OCI-LY7 (cell line): ENCODE measurements around the gene NCKAP5L. TPM values are rescaled to one million over a fixed set of nuclear protein-coding genes. Genes with fewer than 3 reads are reported as not detected.
"Not testable (repeated sequence)": the region's sequence is repeated elsewhere in the genome, so short reads cannot be mapped to it uniquely, and the experiment has no call there.

ENCODE experiments used
- BruUV-seq: library from RNA; stranded (reverse); fragments of 400-500 nt; replicated peaks from 2 replicates; lab custom pipeline; 2021; lab: Mats Ljungman, UMichigan
- CTCF ChIA-PET: fragments of 300-600 bp; sonication (Branson Sonifier 250); formaldehyde crosslinking; loops from one replicate; lab custom pipeline; 2022; ENCODE audit warnings: antibody characterized with exemption; ENCODE audit not compliant: unreplicated experiment; lab: Charles Lee
- POLR2A ChIA-PET: fragments of 300-600 bp; sonication (Branson Sonifier 250); formaldehyde crosslinking; loops from one replicate; lab custom pipeline; 2022; ENCODE audit warnings: antibody characterized with exemption; lab: Charles Lee
- DNase-seq: peaks from one replicate; pipeline ENCODE4 v3.0.0-alpha.2; 2015; ENCODE audit warnings: low spot score
- H2AFZ ChIP-seq: fragments of 200-600 bp; sonication (generic), shearing (Covaris generic); 2 replicates; pipeline ENCODE4 v1.6.1; 2014; ENCODE audit warnings: mild to moderate bottlenecking, antibody characterized with exemption, low read length, moderate library complexity
- H3K27ac ChIP-seq: fragments of 200-600 bp; sonication (generic); 2 replicates; pipeline ENCODE4 v1.5.1; 2014; ENCODE audit warnings: mixed run types, low read depth, mild to moderate bottlenecking, moderate library complexity, low read length, inconsistent platforms; ENCODE audit not compliant: poor library complexity, severe bottlenecking
- H3K36me3 ChIP-seq: fragments of 200-600 bp; sonication (generic); 2 replicates; pipeline ENCODE4 v1.6.1; 2014; ENCODE audit warnings: mild to moderate bottlenecking, antibody characterized with exemption, low read length, moderate library complexity, mixed read lengths; ENCODE audit not compliant: insufficient read depth
- H3K4me1 ChIP-seq: fragments of 200-600 bp; sonication (generic); 2 replicates; pipeline ENCODE4 v1.5.1; 2014; ENCODE audit warnings: mild to moderate bottlenecking, low read length; ENCODE audit not compliant: insufficient read depth, poor library complexity, severe bottlenecking
- H3K4me2 ChIP-seq: fragments of 200-600 bp; sonication (generic); 2 replicates; pipeline ENCODE4 v1.6.1; 2014; ENCODE audit warnings: mild to moderate bottlenecking, low read length
- H3K4me3 ChIP-seq: fragments of 200-600 bp; sonication (generic); 2 replicates; pipeline ENCODE4 v1.5.1; 2014; ENCODE audit warnings: mild to moderate bottlenecking, low read depth, low read length; ENCODE audit not compliant: poor library complexity, severe bottlenecking
- H3K79me2 ChIP-seq: fragments of 200-600 bp; sonication (generic); 2 replicates; pipeline ENCODE4 v1.6.1; 2016; ENCODE audit warnings: low read depth, mild to moderate bottlenecking, low read length, moderate library complexity, mixed read lengths; ENCODE audit not compliant: insufficient read depth
- H3K9me2 ChIP-seq: fragments of 200-600 bp; sonication (generic); 2 replicates; pipeline ENCODE4 v1.6.1; 2016; ENCODE audit warnings: mild to moderate bottlenecking, low read length, mixed read lengths; ENCODE audit not compliant: insufficient read depth
- H3K9me3 ChIP-seq: fragments of 200-600 bp; sonication (generic); 2 replicates; pipeline ENCODE4 v1.6.1; 2014; ENCODE audit warnings: mild to moderate bottlenecking, mixed run types, low read length, mixed read lengths
- H4K20me1 ChIP-seq: fragments of 200-600 bp; sonication (generic); 2 replicates; pipeline ENCODE4 v1.6.1; 2014; ENCODE audit warnings: mild to moderate bottlenecking, antibody characterized with exemption, low read length, moderate library complexity, mixed read lengths; ENCODE audit not compliant: insufficient read depth
- CTCF ChIP-seq: fragments of 200-600 bp; sonication (generic); conservative IDR thresholded peaks from 2 replicates; pipeline ENCODE4 v1.5.1; 2014; ENCODE audit warnings: mild to moderate bottlenecking, antibody characterized with exemption, low read length, moderate library complexity, mixed read lengths
- EZH2phosphoT487 ChIP-seq: fragments of 200-600 bp; sonication (generic); IDR thresholded peaks from 2 replicates; pipeline ENCODE4 v1.6.1; 2018; ENCODE audit warnings: low read depth, borderline replicate concordance, mild to moderate bottlenecking, mixed run types, antibody characterized with exemption, low read length, moderate library complexity, mixed read lengths
- intact Hi-C: fragments of 100-400 bp; cut with micrococcal nuclease; formaldehyde crosslinking; loops from one replicate; pipeline ENCODE4 v1.10.0; 2022; ENCODE audit not compliant: unreplicated experiment
- total RNA-seq, 2 experiments: library from RNA; depleted of rRNA in 1 of 2; stranded (reverse); fragments of >200 nt in 1 of 2; shearing (Covaris generic) in 1 of 2; gene quantifications; 2 replicates each; pipeline ENCODE4 v1.2.3, GENCODE V29; 2014 to 2022

The NCKAP5L gene
- total RNA-seq, 2 experiments from 2014 or later, result 4.6 to 12.2 TPM

GRCh38 chr12:49784756-49785409 is 43.3 kb downstream of the NCKAP5L start:
- POLR2A ChIA-PET, result no interaction called here
- no peak for TF ChIP-seq EZH2phosphoT487
- TF ChIP-seq CTCF, result no peak
- no peak overlapping the region for H3K4me2 ChIP-seq
- no peaks in the 10 kb centered on the region for H3K36me3 ChIP-seq
- DNase-seq, result no peak
- H3K27ac ChIP-seq, result no peak overlapping the region
- no peaks in the 10 kb centered on the region for H3K9me2 ChIP-seq
- H3K4me3 ChIP-seq, result no peak overlapping the region
- H2AFZ ChIP-seq, result no peak overlapping the region
- H3K4me1 ChIP-seq, result no peaks in the 10 kb centered on the region
- CTCF ChIA-PET, result no interaction called here
- intact Hi-C loops, result no loop called here
- BruUV-seq, result no TSS peak
- no peaks in the 10 kb centered on the region for H3K79me2 ChIP-seq
- H3K9me3 ChIP-seq, result peaks cover 5% of the 10 kb centered on the region; the same call in 1 of the 2 replicates
- no peaks in the 10 kb centered on the region for H4K20me1 ChIP-seq

GRCh38 chr12:49783917-49784676 is 44.1 kb downstream of the NCKAP5L start:
- H3K79me2 ChIP-seq, result no peaks in the 10 kb centered on the region
- H3K36me3 ChIP-seq, result no peaks in the 10 kb centered on the region
- peaks cover 5% of the 10 kb centered on the region; the same call in 1 of the 2 replicates for H3K9me3 ChIP-seq
- no peak overlapping the region for H2AFZ ChIP-seq
- BruUV-seq, result no TSS peak
- no peak overlapping the region for H3K4me3 ChIP-seq
- no peaks in the 10 kb centered on the region for H3K4me1 ChIP-seq
- no peak overlapping the region for H3K27ac ChIP-seq
- H3K4me2 ChIP-seq, result no peak overlapping the region
- H4K20me1 ChIP-seq, result no peaks in the 10 kb centered on the region
- no peak for TF ChIP-seq CTCF
- TF ChIP-seq EZH2phosphoT487, result no peak
- no peaks in the 10 kb centered on the region for H3K9me2 ChIP-seq
- ChIA-PET CTCF (no interaction called here), POLR2A (interaction anchor here (1.3 kb wide), 1 partner anchor 44 kb away, joined by 3 read pairs; the partner anchor contains the start of gene NCKAP5L)
- intact Hi-C loops, result no loop called here
- DNase-seq, result no peak

GRCh38 chr12:49780914-49781313 is 47.3 kb downstream of the NCKAP5L start:
- H3K4me2 ChIP-seq, H3K9me3 ChIP-seq, DNase-seq, H3K4me1 ChIP-seq, BruUV-seq, H3K4me3 ChIP-seq, H3K9me2 ChIP-seq, intact Hi-C loops, H2AFZ ChIP-seq, CTCF ChIA-PET, H4K20me1 ChIP-seq, H3K36me3 ChIP-seq, H3K79me2 ChIP-seq, H3K27ac ChIP-seq: not testable (repeated sequence)
- POLR2A ChIA-PET, result interaction anchor here (1.1 kb wide), 1 partner anchor 35 kb away, joined by 3 read pairs; no protein-coding TSS in a partner anchor
